ENCODE results near the gene PIEZO1. TPM values are rescaled to one million over a fixed set of nuclear protein-coding genes. Genes with fewer than 3 reads are reported as not detected.

Gene PIEZO1
- total and polyA plus RNA-seq, 2 donors from 2014 or later = 103 to 124 TPM

DNA sequence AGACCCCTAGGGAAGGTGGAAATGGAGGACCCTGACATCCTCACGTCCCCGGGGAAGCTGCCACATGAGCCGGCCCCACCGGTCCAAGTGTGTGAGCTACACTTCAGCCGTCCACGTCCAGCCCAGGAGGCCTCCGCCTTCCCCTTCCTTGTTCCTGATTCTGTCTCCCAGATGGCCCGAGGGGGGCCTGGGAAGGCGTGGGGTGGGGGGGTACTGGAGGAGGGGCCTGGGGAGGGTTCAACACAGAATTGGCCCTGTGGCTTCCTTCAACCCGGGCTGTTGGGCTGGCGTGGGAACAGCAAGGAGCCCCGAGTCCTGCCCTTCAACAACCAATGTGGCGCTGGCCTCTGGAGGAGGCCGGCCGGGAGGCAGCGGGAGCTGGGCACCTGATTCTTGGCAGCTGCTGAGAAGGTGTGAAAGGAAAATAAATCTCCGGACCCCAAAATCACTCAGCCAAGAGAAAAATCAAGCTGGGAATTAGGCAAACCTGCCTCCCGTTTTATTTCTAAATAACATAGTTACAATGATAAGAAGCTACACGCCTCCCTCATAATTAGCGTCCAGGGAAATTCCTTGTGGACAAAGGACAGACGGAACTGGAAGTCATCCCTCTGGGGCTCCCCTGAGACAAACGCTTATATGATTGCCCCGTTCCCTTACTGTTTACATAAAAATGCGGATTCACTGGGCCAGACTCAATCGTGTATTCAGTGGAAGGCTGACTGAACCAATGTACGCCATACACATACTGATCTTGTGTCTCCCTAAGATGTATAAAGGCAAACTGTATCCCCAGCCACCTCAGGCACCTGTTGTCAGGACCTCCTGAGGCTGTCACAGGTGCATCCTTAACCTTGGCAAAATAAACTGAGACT, 28.5 kb upstream of the PIEZO1 start:
- Histone ChIP-seq H3K27ac (ENCODE audit: low read depth in 2 of 2, low read length in 2 of 2) (no peak overlapping the region), H3K9ac (ENCODE audit: low read length in 3 of 3) (no peak overlapping the region), H3K4me1 (ENCODE audit: control insufficient read depth in 2 of 3, insufficient read depth in 2 of 3, low read depth in 1 of 3, low read length in 3 of 3) (peaks cover 0 to 15% (median 6%) of the 10 kb centered on the region in 3 donors), H3K4me3 (ENCODE audit: low read length in 3 of 3) (no peak overlapping the region), H3K9me3 (ENCODE audit: control insufficient read depth in 2 of 3, insufficient read depth in 1 of 3, low read length in 3 of 3) (no peaks in the 10 kb centered on the region), H3K36me3 (ENCODE audit: control insufficient read depth in 2 of 3, insufficient read depth in 3 of 3, low read length in 3 of 3) (no peaks in the 10 kb centered on the region), H3K27me3 (ENCODE audit: control insufficient read depth, insufficient read depth, low read length) (no peaks in the 10 kb centered on the region)
- DNase-seq = no peak
- intact Hi-C loops (cut with DNase I) = no loop called here
- no peak for FAIRE-seq
- TF ChIP-seq, protein P1, sequence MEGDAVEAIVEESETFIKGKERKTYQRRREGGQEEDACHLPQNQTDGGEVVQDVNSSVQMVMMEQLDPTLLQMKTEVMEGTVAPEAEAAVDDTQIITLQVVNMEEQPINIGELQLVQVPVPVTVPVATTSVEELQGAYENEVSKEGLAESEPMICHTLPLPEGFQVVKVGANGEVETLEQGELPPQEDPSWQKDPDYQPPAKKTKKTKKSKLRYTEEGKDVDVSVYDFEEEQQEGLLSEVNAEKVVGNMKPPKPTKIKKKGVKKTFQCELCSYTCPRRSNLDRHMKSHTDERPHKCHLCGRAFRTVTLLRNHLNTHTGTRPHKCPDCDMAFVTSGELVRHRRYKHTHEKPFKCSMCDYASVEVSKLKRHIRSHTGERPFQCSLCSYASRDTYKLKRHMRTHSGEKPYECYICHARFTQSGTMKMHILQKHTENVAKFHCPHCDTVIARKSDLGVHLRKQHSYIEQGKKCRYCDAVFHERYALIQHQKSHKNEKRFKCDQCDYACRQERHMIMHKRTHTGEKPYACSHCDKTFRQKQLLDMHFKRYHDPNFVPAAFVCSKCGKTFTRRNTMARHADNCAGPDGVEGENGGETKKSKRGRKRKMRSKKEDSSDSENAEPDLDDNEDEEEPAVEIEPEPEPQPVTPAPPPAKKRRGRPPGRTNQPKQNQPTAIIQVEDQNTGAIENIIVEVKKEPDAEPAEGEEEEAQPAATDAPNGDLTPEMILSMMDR (IDR thresholded peaks at IDR 0.05; ENCODE audit: borderline replicate concordance, extremely low read depth, insufficient read depth) = no peak

DNA sequence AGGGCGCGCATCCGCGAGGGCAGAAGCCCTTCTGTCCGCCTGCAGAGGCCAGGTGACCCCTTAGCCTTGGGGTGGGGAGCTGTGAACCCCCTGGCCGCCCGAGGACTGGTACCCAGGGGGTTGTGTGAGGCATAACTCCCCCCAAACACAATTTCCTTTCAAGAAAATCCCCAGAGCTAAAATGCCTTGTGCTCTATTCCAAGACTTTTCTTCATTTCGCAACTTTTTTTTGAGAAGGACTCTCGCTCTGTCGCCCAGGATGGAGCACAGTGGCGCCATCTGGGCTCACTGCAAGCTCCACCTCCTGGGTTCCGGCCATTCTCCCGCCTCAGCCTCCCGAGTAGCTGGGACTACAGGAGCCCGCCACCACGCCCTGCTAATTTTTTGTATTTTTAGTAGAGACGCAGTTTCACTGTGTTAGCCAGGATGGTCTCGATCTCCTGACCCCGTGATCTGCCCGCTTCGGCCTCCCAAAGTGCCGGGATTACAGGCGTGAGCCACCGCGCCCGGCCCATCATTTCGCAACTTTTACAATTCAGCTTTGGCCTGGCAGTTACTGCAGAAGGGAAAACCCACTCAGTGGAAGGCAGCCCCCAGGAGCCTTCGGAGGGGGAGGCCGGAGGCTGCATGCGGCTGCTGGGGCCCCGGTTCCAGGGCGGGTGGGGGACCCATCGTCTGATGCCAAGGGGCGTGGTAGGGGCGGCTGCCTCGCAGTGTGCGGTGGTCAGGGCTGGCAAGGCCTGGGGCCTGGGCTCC, 27.7 kb upstream of the PIEZO1 start:
- peaks cover 0 to 15% (median 6%) of the 10 kb centered on the region in 3 donors for H3K4me1 ChIP-seq (ENCODE audit: control insufficient read depth in 2 of 3, insufficient read depth in 2 of 3, low read depth in 1 of 3, low read length in 3 of 3)
- H3K4me3 ChIP-seq (ENCODE audit: low read length in 3 of 3) = peak overlapping the region in 2 of 3 donors; percentile 65 to 66
- no peaks in the 10 kb centered on the region for H3K9me3 ChIP-seq (ENCODE audit: control insufficient read depth in 2 of 3, insufficient read depth in 1 of 3, low read length in 3 of 3)
- DNase-seq = peak in 1 of 5 donors; percentile 86
- TF ChIP-seq, protein P1 (IDR thresholded peaks at IDR 0.05; ENCODE audit: borderline replicate concordance, extremely low read depth, insufficient read depth) = no peak
- no peak for FAIRE-seq
- H3K27ac ChIP-seq (ENCODE audit: low read depth in 2 of 2, low read length in 2 of 2) = peak overlapping the region; percentile 60 to 82
- intact Hi-C loops (cut with DNase I) = no loop called here
- no peaks in the 10 kb centered on the region for H3K36me3 ChIP-seq (ENCODE audit: control insufficient read depth in 2 of 3, insufficient read depth in 3 of 3, low read length in 3 of 3)
- peak overlapping the region in 1 of 3 donors; percentile 10 for H3K9ac ChIP-seq (ENCODE audit: low read length in 3 of 3)
- H3K27me3 ChIP-seq (ENCODE audit: control insufficient read depth, insufficient read depth, low read length) = no peaks in the 10 kb centered on the region

- Histone ChIP-seq H3K9me3 (ENCODE audit: control insufficient read depth in 2 of 3, insufficient read depth in 1 of 3, low read length in 3 of 3) (no peaks in the 10 kb centered on the region), H3K27me3 (ENCODE audit: control insufficient read depth, insufficient read depth, low read length) (no peaks in the 10 kb centered on the region), H3K36me3 (ENCODE audit: control insufficient read depth in 2 of 3, insufficient read depth in 3 of 3, low read length in 3 of 3) (no peaks in the 10 kb centered on the region), H3K4me1 (ENCODE audit: control insufficient read depth in 2 of 3, insufficient read depth in 2 of 3, low read depth in 1 of 3, low read length in 3 of 3) (peaks cover 0 to 15% (median 6%) of the 10 kb centered on the region in 3 donors), H3K4me3 (ENCODE audit: low read length in 3 of 3) (peak within 1 kb of the TSS; percentile 50 to 66 (median 65)), H3K27ac (ENCODE audit: low read depth in 2 of 2, low read length in 2 of 2) (peak within 1 kb of the TSS; percentile 82 to 83), H3K9ac (ENCODE audit: low read length in 3 of 3) (peak within 1 kb of the TSS in 2 of 3 donors; percentile 13 to 70)
- intact Hi-C loops (cut with DNase I) = no loop called here
- TF ChIP-seq, protein P1 (IDR thresholded peaks at IDR 0.05; ENCODE audit: borderline replicate concordance, extremely low read depth, insufficient read depth) = peak; percentile 4
- DNase-seq = peak; percentile 95 to 98 (median 96)
- no peak for FAIRE-seq
These were observed 26.9 kb upstream of the PIEZO1 start, which contains the start of gene APRT for GRCh38 chr16:88811769-88812512. TSS of gene APRT (minus strand) at chr16:88811928. CDS start at chr16:88811899, 29 bp downstream.

Measured in kidney (tissue), 14 donors.